ENCODE measurements around the gene LELP1. TPM values are rescaled to one million over a fixed set of nuclear protein-coding genes. Genes with fewer than 3 reads are reported as not detected.
"Not testable (repeated sequence)": the region's sequence is repeated elsewhere in the genome, so short reads cannot be mapped to it uniquely, and the experiment has no call there.

Gene LELP1
- polyA plus RNA-seq, 1 of the 3 experiments (the other 2 are of a cell fraction), result not detected

DNA sequence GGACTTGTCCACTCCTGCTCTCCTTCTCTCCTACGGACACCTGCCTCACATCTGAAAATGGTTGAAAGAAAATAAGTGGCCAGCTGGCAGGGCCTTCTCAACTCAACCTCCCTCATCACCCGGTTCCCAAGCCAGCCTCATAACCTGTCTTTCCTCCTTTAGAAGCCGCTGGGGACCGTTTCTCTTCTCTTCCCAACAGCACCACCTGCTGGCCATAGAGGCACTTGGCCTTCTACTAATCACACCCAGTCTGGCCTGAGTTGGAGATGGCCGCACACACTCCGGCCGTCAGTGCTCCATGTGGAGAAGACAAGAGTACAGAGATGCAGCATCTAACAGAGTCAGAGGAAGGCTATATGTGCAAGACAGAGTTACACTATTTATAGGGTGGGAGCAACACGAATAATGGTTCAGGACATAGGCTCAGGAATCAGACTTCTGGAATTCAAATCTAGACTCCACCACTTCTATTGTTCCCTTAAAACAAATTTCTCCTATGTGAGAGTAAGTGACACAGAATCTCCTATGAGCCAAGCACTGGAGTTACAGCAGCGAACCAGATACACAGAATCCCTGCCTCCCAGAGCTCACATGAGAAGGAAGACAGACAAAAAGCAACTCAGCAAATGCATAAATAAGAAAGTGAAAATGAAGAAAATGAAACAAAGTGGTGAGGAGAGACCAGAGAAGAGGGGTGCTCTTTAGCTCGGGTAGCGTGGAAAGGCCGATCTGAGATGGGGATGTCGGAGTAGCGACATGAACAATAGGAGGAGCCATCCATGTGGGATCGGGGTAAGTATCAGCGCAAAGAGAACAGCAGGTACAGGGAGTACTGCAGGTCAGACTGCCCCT, 20.0 kb downstream of the LELP1 start:
- H3K36me3 ChIP-seq (replicated peaks in 1 of 2; ENCODE audit: control insufficient read depth in 1 of 2, insufficient read depth in 2 of 2, low read length in 1 of 2); H3K79me2 ChIP-seq (ENCODE audit: insufficient read depth); POLR2A ChIA-PET; H3K4me1 ChIP-seq (ENCODE audit: control insufficient read depth in 1 of 2, insufficient read depth in 2 of 2, low read depth in 1 of 2, low read length in 1 of 2); H4K20me1 ChIP-seq (ENCODE audit: insufficient read depth); H3K9ac ChIP-seq; H3K9me3 ChIP-seq; H3F3A ChIP-seq (replicated peaks; ENCODE audit: insufficient read depth); H3K9me2 ChIP-seq; H3K27ac ChIP-seq (ENCODE audit: low read depth in 2 of 2, low read length in 1 of 2): not testable (repeated sequence)
- peak; percentile 35 for TF ChIP-seq SMC3 (IDR thresholded peaks at IDR 0.05; ENCODE audit: low read depth, low read length)
- TF ChIP-seq, protein P1, sequence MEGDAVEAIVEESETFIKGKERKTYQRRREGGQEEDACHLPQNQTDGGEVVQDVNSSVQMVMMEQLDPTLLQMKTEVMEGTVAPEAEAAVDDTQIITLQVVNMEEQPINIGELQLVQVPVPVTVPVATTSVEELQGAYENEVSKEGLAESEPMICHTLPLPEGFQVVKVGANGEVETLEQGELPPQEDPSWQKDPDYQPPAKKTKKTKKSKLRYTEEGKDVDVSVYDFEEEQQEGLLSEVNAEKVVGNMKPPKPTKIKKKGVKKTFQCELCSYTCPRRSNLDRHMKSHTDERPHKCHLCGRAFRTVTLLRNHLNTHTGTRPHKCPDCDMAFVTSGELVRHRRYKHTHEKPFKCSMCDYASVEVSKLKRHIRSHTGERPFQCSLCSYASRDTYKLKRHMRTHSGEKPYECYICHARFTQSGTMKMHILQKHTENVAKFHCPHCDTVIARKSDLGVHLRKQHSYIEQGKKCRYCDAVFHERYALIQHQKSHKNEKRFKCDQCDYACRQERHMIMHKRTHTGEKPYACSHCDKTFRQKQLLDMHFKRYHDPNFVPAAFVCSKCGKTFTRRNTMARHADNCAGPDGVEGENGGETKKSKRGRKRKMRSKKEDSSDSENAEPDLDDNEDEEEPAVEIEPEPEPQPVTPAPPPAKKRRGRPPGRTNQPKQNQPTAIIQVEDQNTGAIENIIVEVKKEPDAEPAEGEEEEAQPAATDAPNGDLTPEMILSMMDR (IDR thresholded peaks at IDR 0.05), result peak; percentile 82
- peak; percentile 53 for TF ChIP-seq RAD21 (IDR thresholded peaks at IDR 0.05; ENCODE audit: low read length)
- peak overlapping the region; percentile 51; the same call in 1 of the 2 replicates for H2AFZ ChIP-seq (ENCODE audit: low read depth)
- H3K27me3 ChIP-seq (ENCODE audit: insufficient read depth), result peaks cover 30% of the 10 kb centered on the region; the same call in 1 of the 2 replicates
- peak overlapping the region; percentile 17 to 56; a peak in 2 of 4 replicates for H3K4me3 ChIP-seq (ENCODE audit: low read depth in 2 of 2, low read length in 1 of 2)
- peak; percentile 33 for DNase-seq
- CTCF ChIA-PET, result interaction anchor here (0.6 to 4.3 kb wide), 7 partner anchors 9 to 570 kb away, joined by 3 to 21 read pairs (median 4); no protein-coding TSS in a partner anchor
- 7% methylated on average over 16 of the region's 16 CpGs for WGBS (ENCODE audit: low lambda C conversion rate)
- peak overlapping the region; percentile 43; the same call in 1 of the 2 replicates for H3K4me2 ChIP-seq

DNA sequence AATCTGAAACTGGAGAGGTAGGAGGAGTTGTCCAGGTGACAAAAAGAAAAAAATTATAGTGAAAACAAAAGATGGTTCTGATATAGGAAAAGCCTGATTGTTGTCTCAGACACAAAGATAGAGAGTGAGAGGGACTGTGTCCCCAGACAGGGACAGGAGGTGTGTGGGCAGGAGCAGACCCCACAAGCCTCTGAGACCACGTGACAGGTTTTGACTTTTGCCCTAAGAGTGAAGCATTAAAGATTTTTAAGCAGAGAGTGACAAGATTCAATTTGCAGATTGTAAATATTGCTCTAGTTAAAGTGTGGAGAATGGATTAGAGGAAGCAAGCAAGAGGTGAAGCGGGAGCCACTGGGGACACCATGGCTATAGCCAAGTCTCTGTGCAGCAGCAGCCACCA, 24.6 kb downstream of the LELP1 start:
- Histone ChIP-seq H3F3A (replicated peaks; ENCODE audit: insufficient read depth) (no peaks in the 10 kb centered on the region), H3K79me2 (ENCODE audit: insufficient read depth) (no peaks in the 10 kb centered on the region), H4K20me1 (ENCODE audit: insufficient read depth) (no peaks in the 10 kb centered on the region), H3K4me3 (ENCODE audit: low read depth in 2 of 2, low read length in 1 of 2) (no peak overlapping the region), H3K27me3 (ENCODE audit: insufficient read depth) (peaks cover 17% of the 10 kb centered on the region; the same call in 1 of the 2 replicates), H3K9me3 (no peaks in the 10 kb centered on the region), H3K9me2 (no peaks in the 10 kb centered on the region), H3K4me2 (no peak overlapping the region), H3K4me1 (ENCODE audit: control insufficient read depth in 1 of 2, insufficient read depth in 2 of 2, low read depth in 1 of 2, low read length in 1 of 2) (no peaks in the 10 kb centered on the region; a peak in 1 of 4 replicates), H2AFZ (ENCODE audit: low read depth) (no peak overlapping the region), H3K36me3 (replicated peaks in 1 of 2; ENCODE audit: control insufficient read depth in 1 of 2, insufficient read depth in 2 of 2, low read length in 1 of 2) (no peaks in the 10 kb centered on the region), H3K27ac (ENCODE audit: low read depth in 2 of 2, low read length in 1 of 2) (no peak overlapping the region), H3K9ac (no peak overlapping the region)
- CTCF ChIA-PET, result interaction anchor here (1.3 to 1.6 kb wide), 2 partner anchors 14 to 182 kb away, joined by 3 to 6 read pairs; no protein-coding TSS in a partner anchor
- DNase-seq, result no peak
- TF ChIP-seq, protein P2, sequence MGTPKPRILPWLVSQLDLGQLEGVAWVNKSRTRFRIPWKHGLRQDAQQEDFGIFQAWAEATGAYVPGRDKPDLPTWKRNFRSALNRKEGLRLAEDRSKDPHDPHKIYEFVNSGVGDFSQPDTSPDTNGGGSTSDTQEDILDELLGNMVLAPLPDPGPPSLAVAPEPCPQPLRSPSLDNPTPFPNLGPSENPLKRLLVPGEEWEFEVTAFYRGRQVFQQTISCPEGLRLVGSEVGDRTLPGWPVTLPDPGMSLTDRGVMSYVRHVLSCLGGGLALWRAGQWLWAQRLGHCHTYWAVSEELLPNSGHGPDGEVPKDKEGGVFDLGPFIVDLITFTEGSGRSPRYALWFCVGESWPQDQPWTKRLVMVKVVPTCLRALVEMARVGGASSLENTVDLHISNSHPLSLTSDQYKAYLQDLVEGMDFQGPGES (IDR thresholded peaks at IDR 0.05; ENCODE audit: low read depth, low read length), result no peak
- TF ChIP-seq SIN3A (IDR thresholded peaks at IDR 0.05; ENCODE audit: borderline replicate concordance, low read depth, low read length), result no peak
- TF ChIP-seq MXI1 (IDR thresholded peaks at IDR 0.05; ENCODE audit: low read depth, low read length), result no peak
- TF ChIP-seq FOSL2 (IDR thresholded peaks at IDR 0.05; ENCODE audit: borderline replicate concordance, low read depth), result no peak
- TF ChIP-seq GABPA (IDR thresholded peaks at IDR 0.05; ENCODE audit: low read depth), result no peak
- TF ChIP-seq GATA2 (CRISPR knock-in tag; IDR thresholded peaks at IDR 0.05), result no peak
- TF ChIP-seq NFIC (IDR thresholded peaks at IDR 0.05; ENCODE audit: borderline replicate concordance), result no peak
- no peak for TF ChIP-seq TEAD4 (IDR thresholded peaks at IDR 0.05; ENCODE audit: borderline replicate concordance, insufficient read depth)
- no peak for TF ChIP-seq POLR2AphosphoS5 (IDR thresholded peaks at IDR 0.05; ENCODE audit: low read depth, low read length)
- TF ChIP-seq SMC3 (IDR thresholded peaks at IDR 0.05; ENCODE audit: low read depth, low read length), result no peak
- TF ChIP-seq TCF12 (IDR thresholded peaks at IDR 0.05), result no peak
- no peak for TF ChIP-seq NRF1 (IDR thresholded peaks at IDR 0.05; ENCODE audit: low read depth, low read length)
- no peak for TF ChIP-seq RAD21 (IDR thresholded peaks at IDR 0.05; ENCODE audit: low read length)
- TF ChIP-seq RXRA (IDR thresholded peaks at IDR 0.05; ENCODE audit: borderline replicate concordance, low read depth), result no peak
- no peak for TF ChIP-seq ELF1 (IDR thresholded peaks at IDR 0.05)
- no peak for TF ChIP-seq RFX5 (IDR thresholded peaks at IDR 0.05; ENCODE audit: low read length)
- TF ChIP-seq MEF2A (IDR thresholded peaks at IDR 0.05; ENCODE audit: borderline replicate concordance, low read depth), result no peak
- TF ChIP-seq FOXM1 (IDR thresholded peaks at IDR 0.05; ENCODE audit: low read depth), result no peak
- POLR2A ChIA-PET, result no interaction called here
- WGBS (ENCODE audit: low lambda C conversion rate), result 0% methylated on average over 2 of the region's 2 CpGs

All from SK-N-SH (cell line).